Neural cell (in vitro differentiated cells): Measurements from ENCODE around the gene GGT5.

Experiments
- CTCF ChIP-seq: fragments of 450-650 bp; IDR thresholded peaks from 2 replicates; pipeline ENCODE4 v1.5.1; 2014; ENCODE audit warnings: antibody characterized with exemption, mild to moderate bottlenecking, moderate library complexity; ENCODE audit not compliant: poor library complexity, severe bottlenecking
- EP300 ChIP-seq: fragments of 450-650 bp; conservative IDR thresholded peaks from 2 replicates; pipeline ENCODE4 v1.6.1; 2014; ENCODE audit warnings: antibody characterized with exemption, mild to moderate bottlenecking, moderate library complexity; ENCODE audit not compliant: poor library complexity, severe bottlenecking
- EZH2 ChIP-seq: fragments of 200-600, 300-800 bp; shearing (Covaris generic), sonication (generic); IDR thresholded peaks from 2 replicates; pipeline ENCODE4 v1.6.1; 2014; ENCODE audit warnings: antibody characterized with exemption, low read length, borderline replicate concordance, mild to moderate bottlenecking; ENCODE audit not compliant: insufficient read depth, poor library complexity, severe bottlenecking
- MXI1 ChIP-seq: fragments of 450-650 bp; conservative IDR thresholded peaks from 2 replicates; pipeline ENCODE4 v1.6.1; 2014; ENCODE audit warnings: antibody characterized with exemption, mild to moderate bottlenecking; ENCODE audit not compliant: poor library complexity, severe bottlenecking

DNA sequence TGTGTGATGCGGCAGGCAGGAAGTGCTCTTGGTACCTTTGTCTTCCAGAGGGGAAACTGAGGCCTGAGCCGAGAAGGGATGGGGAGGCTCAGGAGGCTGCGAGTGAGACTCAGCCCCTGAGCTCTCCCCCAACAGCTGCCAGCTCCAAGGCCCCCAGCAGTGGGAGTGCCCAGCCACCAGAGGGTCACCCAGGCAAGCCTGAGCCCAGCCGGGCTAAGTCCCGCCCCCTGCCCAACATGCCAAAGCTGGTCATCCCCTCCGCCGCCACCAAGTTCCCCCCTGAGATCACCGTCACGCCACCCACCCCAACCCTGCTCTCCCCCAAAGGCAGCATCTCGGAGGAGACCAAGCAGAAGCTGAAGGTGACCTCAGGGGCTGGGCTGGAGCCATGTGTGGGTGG, 67.4 kb downstream of the GGT5 start:
- TF ChIP-seq CTCF (no peak), EP300 (no peak), MXI1 (no peak), EZH2 (no peak)
